ENCODE results near the gene MORC1.
A peak's percentile ranks its signal among the peaks of the same experiment; 100 is the strongest.

The MORC1 gene

DNA sequence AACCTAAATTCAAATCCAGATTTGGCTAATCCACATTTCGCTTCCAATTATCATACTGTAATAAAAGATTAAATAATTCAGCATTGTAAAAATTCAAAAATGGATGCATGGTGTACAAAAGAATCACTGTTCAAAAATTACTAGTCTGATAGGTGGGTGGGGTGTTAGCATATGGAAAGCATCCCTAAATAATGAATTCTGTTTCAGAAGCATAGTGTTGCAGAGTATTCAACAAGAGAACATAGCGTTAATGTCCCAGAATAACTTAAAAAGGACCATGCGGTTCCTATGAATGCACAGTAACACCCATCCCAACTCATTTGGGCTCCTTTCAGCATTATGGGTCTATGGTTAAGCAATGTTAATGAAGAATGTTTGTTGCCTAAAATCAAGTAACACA is 51.1 kb downstream of the MORC1 start:
- DNase-seq (ENCODE audit: low read depth), result no peak
- TF ChIP-seq CTCF (conservative IDR thresholded peaks at IDR 0.05; ENCODE audit: low read length), result no peak
- H3K4me3 ChIP-seq (ENCODE audit: low read length), result no peak overlapping the region

GRCh38 chr3:109059264-109059663 is 58.7 kb downstream of the MORC1 start:
- no peak for TF ChIP-seq CTCF (conservative IDR thresholded peaks at IDR 0.05; ENCODE audit: low read length)
- DNase-seq (ENCODE audit: low read depth), result no peak
- H3K4me3 ChIP-seq (ENCODE audit: low read length), result no peak overlapping the region

GRCh38 chr3:109057616-109058015 is 60.3 kb downstream of the MORC1 start:
- H3K4me3 ChIP-seq (ENCODE audit: low read length), result no peak overlapping the region
- TF ChIP-seq CTCF (conservative IDR thresholded peaks at IDR 0.05; ENCODE audit: low read length), result no peak
- DNase-seq (ENCODE audit: low read depth), result no peak

- TF ChIP-seq CTCF (conservative IDR thresholded peaks at IDR 0.05; ENCODE audit: low read length), result no peak
- DNase-seq (ENCODE audit: low read depth), result no peak
- H3K4me3 ChIP-seq (ENCODE audit: low read length), result no peak overlapping the region
These were observed 60.9 kb downstream of the MORC1 start for GRCh38 chr3:109057056-109057455.

DNA sequence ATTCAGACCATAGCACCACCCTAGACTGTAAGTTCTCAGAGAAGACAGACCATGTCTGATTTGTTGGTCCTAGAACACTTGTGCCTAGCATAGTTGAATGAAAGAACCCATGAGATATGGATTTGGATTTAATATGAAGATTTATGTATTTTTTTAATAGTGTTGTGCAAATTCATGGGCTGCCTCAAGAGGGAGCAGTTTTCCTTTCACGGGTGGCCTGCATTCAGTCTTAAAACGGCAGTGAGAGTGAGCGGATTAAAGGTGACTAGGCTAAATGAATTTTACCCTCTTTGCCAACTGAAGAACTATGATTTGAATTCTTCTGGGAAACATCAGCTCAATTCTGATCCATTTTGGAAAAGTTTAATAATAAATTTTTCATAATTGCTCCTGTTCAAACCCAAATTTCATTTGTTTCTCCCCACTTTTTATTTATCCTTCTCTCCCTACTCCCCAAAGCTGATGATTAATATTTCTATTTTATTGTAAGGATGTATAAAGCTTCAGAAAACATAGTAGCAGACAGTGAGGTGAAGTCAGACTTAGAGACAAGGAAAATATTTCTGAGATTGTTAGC is 67.3 kb downstream of the MORC1 start:
- DNase-seq (ENCODE audit: low read depth), result no peak
- TF ChIP-seq CTCF (conservative IDR thresholded peaks at IDR 0.05; ENCODE audit: low read length), result peak; percentile 28
- H3K4me3 ChIP-seq (ENCODE audit: low read length), result no peak overlapping the region

DNA sequence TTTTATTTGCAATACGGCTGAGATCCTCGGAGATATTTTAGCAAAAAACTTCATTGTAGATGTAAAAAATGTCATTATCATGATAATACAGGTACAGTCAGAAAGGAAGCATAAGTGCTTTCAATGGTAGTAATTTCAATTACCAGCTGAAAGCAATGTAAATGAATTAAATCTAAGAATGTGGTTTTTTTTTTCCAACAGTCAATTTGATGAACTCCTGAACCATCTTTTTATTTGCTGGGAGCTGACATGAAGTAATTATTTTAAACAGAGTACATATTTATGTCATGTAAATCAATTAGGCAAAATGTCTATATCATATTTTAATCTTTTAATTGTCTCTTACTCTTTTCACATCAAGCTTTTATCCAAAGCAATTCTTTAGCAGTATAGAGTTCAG is 70.6 kb downstream of the MORC1 start:
- DNase-seq (ENCODE audit: low read depth), result no peak
- H3K4me3 ChIP-seq (ENCODE audit: low read length), result no peak overlapping the region
- TF ChIP-seq CTCF (conservative IDR thresholded peaks at IDR 0.05; ENCODE audit: low read length), result no peak

- DNase-seq (ENCODE audit: low read depth), result no peak
- H3K4me3 ChIP-seq (ENCODE audit: low read length), result no peak overlapping the region
- no peak for TF ChIP-seq CTCF (conservative IDR thresholded peaks at IDR 0.05; ENCODE audit: low read length)
These were observed 72.5 kb downstream of the MORC1 start for GRCh38 chr3:109045271-109046040.

All from AG10803 (cell line).